Adrenal gland (tissue), 5 donors: ENCODE results near the gene SNX30.

ENCODE experiments used
- POLR2A ChIP-seq, 2 donors: fragments of 450-650 bp; IDR thresholded peaks; one replicate each; pipeline ENCODE4 v1.6.1; 2017; ENCODE audit warnings: antibody characterized with exemption in 2 of 2, mild to moderate bottlenecking in 2 of 2, moderate library complexity in 1 of 2
- TF ChIP-seq, protein P1 (sequence below), 6 experiments: fragments of 450-650 bp in 4 of 6; fragments of 200-600 bp in 2 of 6; sonication (generic) in 1 of 6; IDR thresholded peaks; 1 replicate in 5 of 6; 2 replicates in 1 of 6; pipeline versions ENCODE4 v1.5.1 to v1.8.0; 2016 to 2021; ENCODE audit warnings: antibody characterized with exemption in 6 of 6, mild to moderate bottlenecking in 2 of 6, moderate library complexity in 1 of 6
- donor health status: DM: no; HTN: no; CAD: no.

DNA sequence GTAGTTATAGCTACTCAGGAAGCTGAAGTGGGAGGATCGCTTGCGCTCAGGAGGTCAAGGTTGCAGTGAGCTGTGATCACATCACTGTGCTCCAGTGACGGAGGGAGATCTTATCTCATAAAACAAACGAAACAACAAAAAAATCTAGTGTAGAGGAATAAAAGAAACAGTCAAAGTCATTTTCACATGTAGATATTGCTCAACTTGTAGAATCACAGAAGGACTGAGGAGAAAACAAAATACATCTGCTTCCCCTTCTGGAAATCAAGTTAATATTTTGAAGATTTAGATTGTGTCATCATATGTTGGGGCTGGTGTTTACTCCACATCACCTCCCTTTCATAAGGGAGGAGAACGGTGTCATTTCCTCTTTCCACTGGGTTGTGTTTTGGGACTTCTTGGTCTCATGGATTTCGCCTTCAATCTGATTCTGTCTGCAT is 148.3 kb downstream of the SNX30 start:
- TF ChIP-seq, protein P1, sequence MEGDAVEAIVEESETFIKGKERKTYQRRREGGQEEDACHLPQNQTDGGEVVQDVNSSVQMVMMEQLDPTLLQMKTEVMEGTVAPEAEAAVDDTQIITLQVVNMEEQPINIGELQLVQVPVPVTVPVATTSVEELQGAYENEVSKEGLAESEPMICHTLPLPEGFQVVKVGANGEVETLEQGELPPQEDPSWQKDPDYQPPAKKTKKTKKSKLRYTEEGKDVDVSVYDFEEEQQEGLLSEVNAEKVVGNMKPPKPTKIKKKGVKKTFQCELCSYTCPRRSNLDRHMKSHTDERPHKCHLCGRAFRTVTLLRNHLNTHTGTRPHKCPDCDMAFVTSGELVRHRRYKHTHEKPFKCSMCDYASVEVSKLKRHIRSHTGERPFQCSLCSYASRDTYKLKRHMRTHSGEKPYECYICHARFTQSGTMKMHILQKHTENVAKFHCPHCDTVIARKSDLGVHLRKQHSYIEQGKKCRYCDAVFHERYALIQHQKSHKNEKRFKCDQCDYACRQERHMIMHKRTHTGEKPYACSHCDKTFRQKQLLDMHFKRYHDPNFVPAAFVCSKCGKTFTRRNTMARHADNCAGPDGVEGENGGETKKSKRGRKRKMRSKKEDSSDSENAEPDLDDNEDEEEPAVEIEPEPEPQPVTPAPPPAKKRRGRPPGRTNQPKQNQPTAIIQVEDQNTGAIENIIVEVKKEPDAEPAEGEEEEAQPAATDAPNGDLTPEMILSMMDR (IDR thresholded peaks at IDR 0.05), result no peak
- TF ChIP-seq POLR2A (IDR thresholded peaks at IDR 0.05), result no peak
